ELF-1 (cell line): ENCODE results near the gene MAD1L1.

Experiments used
- DNase-seq: peaks from one replicate; pipeline ENCODE4 v3.0.0-alpha.2; 2016; ENCODE audit warnings: low read depth, low spot score

MAD1L1 gene

DNA sequence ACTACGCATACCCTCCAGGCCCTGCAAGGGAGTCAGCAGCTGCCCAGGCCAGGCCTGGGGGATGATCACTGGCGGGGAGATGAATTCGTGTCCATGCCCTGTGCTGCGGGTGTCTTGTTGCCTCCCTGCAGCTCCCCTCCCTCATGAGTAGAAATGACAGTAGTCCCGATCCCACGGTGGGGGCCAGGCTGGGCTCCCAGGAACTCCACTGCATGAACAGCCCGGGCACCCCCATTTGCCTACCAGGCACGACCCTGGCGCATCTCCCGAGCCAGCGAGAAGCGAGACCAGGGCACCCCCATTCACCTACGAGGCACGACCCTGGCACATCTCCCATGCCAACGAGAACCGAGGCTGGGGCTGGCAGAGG, 316.2 kb downstream of the MAD1L1 start:
- no peak for DNase-seq

DNA sequence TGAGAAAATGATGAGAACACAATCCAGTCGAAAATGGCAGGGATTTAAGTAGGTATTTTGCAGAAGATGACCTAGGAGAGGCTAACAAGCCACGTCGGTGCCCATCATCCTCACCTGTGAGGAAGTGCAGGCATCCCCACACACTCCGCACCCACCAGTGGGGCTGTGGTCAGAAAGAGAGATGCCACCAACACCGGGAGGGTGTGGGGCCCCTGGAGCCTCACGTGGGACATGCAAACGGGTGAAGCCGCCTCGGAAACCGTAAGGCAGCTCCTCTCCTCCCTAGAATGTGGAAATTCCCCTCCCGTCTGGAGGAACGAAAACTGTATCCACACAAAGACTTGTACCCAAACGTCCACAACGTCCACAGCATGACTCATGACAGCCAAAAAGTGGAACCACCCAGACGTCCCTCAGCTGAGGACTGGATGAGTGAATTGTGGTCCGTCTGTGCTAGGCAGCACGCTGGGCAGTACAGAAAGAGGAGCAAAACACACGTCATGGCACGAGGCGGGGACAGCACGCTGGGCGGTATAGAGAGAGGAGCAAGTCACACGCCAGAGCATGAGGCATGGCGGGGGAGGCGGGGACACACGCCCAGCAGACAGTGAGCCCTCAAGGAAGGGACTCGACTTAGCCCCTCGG, 316.7 kb downstream of the MAD1L1 start:
- no peak for DNase-seq

DNA sequence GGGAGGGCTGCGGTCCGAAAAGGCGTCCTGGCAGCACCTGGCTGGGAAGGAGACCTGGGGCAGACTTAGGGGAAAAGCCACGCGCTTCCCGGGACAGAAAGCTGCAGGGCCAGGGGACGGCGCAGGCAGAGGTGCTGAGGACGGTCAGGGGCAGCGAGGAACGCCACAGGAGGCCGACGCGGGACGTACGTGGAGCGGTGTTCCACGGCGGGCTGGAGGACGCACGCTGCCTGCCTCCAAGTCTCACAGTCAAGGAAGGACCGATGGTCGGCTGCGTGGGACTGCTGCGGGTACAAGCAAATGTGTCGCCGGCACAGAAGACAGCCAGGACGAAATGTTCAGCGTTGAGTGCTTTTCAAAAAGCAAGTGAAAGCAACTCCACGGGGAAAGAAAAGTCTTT, 317.4 kb downstream of the MAD1L1 start:
- no peak for DNase-seq

DNA sequence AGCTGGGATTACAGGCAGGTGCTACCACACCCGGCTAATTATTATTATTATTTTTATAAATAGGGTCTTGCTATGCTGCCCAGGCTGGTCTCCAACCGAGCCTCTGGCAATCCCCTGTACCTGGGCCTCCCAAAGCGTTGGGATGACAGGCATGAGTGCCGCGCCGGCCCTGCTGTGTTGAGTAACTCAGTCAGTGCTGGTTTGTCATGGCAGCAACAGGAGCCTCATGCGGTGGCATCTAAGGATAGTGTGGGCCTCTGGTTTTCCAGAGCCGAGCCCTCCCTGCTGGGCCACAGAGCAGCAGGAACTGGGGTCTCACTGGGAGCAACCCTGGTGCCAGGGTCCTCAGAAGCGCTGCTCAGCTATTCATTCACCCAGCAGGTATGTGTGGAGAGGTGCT, 318.0 kb downstream of the MAD1L1 start:
- no peak for DNase-seq

DNA sequence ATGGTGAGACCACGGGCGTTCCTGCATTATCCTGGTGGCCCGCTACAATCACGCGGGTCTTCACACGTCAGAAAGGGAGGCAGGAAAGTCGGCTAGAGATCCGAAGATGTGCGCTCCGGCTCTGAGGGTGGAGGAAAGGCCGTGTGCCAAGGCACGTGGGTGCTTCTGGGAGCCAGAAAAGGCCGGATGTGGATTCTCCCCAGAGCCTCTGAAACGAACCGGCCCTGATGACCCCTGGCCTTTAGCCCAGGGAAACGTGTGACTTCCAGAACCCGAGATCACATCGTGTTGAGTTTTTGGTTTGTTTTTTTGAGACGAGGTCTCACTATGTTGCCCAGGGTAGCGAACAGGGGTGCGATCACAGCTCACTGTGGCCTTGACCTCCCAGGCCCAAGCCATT, 318.4 kb downstream of the MAD1L1 start:
- DNase-seq: no peak

DNA sequence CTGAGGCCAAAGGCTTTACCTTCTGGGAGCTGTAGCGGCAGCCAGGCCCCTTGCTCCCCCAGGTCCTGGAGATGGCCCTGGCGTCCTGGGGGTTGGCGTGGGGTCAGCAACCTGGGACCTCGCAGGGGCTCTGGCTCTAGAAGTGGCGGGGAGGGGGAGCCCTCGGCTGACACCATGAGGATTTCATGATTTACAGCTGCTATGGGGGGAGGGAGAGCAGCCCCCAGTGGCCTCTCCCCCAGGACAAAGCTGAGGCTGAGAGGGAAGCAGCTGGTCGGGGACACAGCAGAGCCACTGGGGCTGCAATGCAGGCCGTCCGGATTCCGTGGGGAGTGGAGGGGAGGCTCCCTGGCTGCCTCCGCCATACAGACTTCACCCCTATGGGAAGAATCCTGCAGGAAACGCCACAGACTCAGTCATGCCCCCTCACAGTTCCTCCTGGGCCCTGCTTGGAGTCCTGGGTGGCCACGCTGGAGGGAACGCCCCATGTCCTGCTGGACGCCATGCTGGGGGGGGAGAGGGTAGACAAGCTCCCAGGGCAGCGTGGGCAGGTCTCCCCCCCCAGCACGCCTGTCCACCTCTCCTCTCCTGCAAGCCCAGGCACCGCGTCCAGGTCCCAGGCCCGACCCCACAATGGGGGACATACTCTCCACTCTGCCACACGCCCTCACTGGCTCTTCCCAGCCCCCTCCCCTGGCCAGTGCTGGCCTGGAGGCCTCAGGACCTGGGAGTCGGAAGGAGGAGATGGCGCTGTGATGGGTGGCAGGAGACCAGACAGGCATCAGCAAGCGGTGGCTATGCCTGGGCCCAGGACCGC, 319.1 kb downstream of the MAD1L1 start:
- DNase-seq: no peak

DNA sequence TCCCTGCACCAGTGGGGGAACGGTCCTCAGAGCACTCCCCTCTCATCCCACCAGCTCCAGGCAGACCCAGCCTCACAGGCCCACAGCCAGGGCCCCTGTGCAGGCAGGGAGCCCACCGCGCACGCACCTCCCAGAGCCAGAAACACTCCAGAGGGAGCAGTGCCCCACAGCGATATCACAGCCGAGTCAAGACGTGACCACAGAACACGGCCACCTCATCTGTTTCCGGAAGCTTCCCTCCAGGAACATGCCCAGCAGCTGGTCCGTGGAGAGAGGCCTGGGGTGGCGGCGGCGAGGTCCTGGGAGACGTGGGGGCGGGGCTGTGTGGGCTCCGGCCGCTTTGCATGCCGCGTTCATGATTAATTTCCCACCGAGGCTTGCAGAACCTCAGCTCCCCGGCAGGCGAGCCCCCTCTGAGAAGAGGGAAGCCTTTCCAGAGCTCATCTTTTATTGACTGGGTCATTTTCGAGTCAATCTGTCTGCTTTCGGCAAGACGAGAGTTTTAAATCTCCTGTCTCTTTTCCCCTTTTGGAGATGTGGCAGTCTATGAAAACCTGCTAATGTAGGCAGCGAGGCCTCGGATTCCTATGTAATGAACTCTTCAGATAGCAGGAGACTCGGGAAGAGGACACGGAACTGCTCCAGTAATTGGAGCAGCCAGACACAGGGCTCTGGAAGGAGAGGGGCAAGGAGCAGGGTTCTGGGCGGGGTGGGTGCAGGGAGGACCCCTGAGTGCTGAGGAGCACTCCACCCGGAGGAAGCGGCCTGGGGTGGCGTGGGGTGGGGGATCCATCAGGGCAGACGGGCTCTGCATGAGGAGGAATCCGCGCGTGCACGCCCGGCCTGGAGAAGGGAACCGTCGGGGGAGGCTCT, 319.9 kb downstream of the MAD1L1 start:
- peak; percentile 69 for DNase-seq

DNA sequence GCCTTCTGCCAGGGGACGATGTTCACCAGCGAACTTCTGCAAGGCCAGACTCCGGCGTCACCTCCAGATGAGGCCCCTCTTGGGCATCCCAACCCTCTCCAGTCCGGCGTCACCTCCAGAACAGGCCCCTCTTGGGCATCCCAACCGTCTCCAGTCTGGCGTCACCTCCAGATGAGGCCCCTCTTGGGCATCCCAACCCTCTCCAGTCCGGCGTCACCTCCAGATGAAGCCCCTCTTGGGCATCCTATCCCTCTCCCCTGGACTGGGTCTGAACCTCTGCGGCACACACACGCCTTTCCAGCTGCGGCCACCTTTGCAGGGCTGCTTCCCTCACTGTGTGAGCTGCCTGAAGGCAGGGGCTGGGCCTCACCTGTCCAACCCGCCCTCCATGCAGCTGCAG, 321.2 kb downstream of the MAD1L1 start:
- DNase-seq: no peak

DNA sequence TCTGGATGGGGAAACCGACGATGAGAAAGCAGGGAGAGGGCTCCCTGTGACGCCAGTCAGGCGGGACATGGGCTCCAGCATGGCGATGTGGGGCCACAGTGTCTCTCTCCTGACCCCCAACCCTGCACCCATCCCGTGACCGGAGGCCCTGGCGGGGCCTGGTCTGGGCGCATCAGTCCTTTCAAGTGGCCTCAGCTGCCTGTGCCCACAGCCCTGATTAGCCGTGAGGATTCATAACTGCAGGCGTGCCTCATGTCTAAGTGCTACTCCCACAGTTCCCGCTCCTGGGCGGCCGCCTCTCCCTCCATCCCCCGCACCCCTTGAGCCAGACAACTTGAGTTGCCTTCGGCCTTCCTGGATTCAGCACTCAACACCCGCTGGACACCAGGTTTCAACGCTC, 321.9 kb downstream of the MAD1L1 start:
- DNase-seq: no peak

DNA sequence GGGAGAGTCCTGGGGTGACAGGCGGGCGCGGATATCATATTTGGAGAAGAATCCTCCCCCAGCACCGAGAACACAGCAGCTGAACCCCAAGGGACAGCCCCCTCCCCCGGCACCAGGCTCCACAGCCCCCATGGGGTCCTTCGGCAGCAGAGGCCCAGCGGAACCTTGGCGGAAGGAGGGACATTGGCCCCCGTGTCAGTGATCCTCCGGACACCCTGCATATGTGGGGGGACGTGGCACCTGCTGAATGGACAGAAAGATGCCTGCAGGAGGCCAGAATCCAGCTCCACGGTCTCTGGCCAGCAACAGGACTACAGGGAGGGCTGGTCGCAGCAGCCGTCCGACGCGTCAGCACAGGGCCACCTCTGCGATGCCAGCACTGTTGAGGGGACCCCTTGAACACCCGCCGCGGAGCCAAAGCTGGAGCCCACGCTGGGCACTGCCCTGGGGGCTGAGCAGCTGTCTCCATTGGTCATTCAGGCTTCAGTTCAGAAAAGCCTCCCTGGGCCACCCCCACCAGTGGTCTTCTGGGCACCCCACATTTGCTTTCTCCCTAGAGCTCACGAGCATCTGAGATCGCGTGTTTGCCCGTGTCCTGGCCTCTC, 322.6 kb downstream of the MAD1L1 start:
- no peak for DNase-seq

DNA sequence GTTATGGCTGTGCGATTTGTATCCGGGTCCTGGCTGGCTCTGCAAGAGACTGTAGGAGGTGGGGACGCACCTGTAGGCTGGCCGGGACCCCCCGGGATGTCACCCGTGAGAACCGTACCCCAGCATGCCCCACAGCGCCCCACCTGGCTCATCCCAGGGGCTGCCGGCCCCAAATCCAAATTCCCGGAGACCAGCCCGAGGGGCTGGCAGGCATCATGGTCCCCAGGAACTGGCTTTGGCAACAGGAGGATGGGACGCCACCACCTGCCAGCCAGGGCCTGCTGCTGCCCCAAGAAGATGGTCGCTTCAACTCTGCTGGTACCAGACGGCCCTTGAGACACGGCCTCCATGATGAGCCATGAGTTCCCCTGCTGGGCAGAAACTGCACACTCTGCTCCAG, 323.3 kb downstream of the MAD1L1 start:
- DNase-seq: no peak

DNA sequence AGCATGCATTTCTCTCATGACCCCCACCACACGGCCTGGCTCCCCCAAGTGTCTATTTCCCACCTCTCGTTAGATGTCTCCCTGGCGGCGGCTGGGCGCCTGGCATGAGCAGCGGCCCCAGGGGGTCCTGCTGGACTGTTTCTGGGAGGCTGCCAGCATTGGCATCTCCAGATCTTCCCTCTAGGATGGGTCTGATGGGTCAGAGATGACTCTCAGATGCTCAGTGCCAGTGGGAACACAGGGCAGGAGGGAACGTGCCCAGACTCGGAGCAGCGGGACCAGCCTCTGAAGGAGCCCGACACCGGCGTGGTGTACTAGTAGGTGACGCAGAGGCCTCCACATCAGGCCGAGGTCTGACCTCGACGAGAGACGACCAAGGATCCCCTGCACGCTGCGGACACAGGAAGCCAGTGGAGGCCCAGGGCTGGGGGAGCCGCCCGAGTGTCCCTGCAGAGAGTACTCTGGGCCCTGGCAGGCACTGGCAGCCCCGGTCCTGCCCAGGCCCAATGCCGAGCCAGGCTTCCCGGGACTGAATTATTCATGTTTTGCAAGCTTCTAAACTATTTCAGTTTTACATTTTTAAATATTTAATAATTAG, 323.8 kb downstream of the MAD1L1 start:
- no peak for DNase-seq

DNA sequence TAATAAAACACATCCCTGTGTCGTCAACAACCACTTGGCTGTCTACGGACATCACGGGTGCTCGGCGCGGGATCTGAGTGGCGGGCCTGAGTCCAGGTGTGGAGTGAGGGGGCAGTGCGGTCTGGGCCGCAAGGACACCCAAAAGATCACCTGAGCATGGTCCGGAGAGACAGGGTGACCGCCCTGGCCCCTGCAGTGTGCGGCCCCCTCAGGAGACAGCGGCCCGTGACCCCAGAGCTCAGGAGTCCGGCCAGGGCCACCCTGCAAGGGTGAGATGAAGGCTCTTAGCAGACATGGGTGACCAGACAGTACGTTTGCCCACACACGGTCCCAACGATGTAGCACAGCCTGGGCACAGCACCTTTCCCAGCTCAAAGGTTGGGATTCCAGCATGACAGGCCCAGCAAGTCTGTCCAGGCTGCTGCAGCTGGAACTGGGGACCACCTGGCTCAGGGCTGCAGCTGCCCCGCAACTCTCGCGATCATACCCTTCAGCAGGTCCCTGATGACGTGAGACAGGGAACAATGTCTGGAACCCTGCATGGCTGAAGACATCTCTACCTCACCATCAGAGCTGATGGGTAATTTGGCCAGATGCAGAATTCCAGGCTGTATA, 324.9 kb downstream of the MAD1L1 start:
- DNase-seq: no peak

DNA sequence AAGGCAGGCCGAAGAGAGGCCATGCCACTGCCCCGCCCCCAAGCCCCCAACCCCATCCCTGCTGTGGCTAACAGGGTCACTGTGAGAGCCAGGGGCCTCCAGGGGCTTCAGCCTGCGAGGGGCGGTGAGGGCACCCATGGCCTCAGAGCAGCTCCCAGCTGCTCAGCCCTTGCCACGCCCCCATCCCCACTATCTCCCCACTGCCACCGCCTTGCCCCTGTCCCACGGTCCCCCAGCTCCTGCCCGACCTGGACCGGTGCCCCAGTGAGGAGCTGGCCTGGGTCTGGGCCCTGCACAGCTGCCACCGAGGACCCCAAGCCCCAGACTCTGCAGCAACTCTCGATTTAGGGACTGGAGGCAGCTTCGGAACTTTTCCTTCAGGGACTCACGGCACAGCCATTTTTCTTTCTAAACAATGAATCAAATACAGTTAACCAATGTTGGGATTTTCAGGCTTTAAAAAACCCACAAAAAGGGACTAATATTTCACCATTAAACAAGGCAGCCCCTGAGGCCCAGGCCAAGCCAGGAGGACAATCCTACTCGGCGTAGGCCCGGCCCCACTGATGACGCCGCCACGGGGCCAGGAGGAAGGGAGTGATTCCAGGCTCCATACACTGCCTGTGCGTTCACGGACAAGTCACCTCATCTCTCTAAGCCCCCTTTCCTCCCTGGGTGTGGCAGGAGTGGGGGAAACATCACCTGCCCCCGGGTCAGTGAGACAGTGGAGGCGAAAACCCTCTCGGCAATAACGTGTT, 325.6 kb downstream of the MAD1L1 start:
- no peak for DNase-seq

DNA sequence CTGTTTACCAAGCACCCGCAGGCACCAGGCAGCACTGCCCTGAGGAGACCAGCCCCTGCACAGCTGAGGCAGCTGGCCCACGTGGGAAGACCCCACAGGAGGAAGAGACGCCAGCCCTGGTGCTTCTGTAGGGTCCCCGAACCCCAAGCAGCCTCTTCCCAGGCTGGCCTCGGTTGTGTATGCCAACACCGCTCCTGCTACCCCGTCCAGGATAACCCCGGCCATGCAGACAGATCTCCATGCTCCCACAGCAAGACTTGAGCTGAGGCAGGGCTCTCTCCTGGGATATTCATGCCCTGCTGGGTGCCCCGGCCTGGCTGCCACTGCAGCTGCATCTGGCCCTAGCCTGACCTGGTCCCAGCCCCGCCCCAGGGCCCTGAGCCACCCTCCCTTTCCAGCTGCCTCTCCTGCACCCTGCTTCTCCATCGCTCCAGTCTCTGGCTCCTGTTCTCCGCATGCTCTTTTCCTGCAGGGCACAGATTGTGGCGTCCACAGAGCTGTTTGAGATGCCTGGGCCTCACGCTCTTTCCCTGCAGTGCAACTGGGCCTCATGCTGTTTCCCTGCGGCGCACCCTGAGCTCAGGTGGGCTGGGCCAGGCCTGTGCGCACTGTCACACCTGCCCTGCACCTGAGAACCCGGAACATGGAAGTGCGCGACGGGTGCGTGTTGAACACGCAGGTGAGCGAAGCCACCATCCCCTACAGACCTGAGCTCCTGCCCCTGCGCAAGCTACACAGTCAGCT, 326.5 kb downstream of the MAD1L1 start:
- no peak for DNase-seq

DNA sequence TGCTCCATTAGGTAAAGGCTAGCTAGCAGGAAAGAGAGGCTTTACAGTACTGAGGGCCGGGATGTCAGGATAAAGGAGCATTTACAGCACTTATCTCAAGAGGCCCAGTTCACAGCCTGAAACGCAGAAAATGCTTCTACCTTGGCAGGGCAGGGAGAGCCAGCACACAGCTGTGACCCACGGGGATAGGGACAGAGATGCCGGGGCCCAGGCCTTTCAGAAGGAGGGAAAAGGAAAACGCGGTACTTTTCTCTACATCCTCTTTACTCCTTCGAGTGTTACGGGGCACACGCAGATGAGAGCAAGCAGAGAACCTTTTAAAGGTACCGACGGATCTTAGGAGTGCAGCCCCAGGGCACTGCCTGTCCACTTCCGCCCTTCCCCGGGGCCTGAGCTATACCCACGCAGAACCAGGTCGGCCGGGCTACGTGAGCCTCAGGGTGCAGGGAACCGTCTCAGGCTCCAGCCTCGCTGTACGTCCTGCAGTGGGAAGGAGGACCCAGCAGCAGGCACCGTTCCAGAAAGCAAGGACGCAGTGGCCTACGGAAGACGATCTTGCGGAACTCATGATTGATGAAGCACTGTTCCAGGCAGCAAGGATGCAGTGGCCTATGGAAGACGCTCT, 330.4 kb downstream of the MAD1L1 start:
- no peak for DNase-seq

DNA sequence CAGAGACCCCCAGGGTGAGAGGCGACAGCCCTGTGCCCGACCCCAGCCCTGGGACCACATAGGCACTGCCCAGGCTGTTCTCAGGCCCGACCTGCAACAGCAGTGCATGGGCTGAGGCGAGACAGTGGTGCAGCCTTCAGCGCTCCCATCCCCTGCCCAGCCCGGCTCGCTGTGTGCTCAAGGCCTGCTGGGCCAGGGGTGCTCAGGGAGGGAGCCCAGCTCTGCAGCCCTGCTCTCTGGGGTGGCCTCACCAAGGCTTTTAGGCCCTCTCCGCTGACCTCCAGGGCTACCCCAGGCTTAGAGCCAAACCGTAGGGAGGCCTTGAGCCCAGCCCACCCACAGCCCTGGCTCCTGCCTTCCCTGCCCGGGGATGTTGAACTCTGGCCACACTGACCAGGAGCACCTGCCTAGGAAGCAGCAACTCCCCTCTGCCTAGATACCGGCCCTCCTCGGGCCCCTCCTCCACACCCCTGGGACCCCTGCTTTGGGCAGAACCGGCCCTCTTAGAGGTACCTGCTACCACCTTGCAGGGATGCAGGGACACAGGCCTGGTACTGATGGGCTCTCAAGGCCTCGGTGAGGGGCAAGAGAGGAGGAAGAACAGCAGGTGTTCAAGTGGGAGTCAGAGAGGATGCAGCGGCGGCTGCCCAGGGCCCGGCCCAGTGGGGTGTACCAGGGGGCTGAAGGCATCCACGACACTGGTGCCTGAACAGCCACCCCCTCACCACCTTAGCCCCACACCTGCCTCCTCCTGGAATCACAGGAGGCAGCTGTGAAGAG, 331.1 kb downstream of the MAD1L1 start:
- DNase-seq: no peak

DNA sequence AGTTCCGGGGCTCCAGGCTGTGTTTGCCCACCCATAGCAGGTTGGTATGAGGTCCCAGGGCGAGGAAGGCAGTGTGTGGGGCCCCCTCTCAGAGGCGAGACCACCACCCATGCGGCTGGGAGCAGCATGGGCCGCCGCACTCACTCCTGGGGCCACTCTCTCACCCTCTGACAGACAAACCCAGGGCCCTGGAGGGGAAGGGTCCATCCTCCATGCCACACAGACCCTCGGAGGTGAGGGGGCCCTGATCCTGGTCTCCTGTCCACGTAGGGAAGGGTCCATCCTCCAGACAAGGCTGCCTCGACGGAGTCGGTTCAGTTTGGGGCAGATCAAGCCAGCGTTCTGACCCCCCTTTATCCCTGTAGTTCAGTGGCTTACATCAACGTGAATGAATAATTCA, 331.9 kb downstream of the MAD1L1 start:
- no peak for DNase-seq
